Measurements from ENCODE around the gene TGFBR2. TPM values are rescaled to one million over a fixed set of nuclear protein-coding genes. Genes with fewer than 3 reads are reported as not detected.

Gene TGFBR2
- total and polyA plus RNA-seq, 2 experiments from 2014 or later: 4.7 to 13.0 TPM

- DNase-seq (ENCODE audit: low spot score) (no peak), ATAC-seq (no peak)
- Mint-ChIP-seq H3K27ac (no peak overlapping the region), H3K9me3 (no peaks in the 10 kb centered on the region), H3K4me1 (peaks cover 78% of the 10 kb centered on the region), H3K36me3 (ENCODE audit: low read depth) (peaks cover 5% of the 10 kb centered on the region; the same call in 2 of the 3 replicates), H3K4me3 (no peak overlapping the region), H3K27me3 (ENCODE audit: insufficient read depth, low read depth, poor library complexity) (peaks cover 2% of the 10 kb centered on the region)
- H4K20me1 ChIP-seq (replicated peaks; ENCODE audit: insufficient read depth): no peaks in the 10 kb centered on the region
- H3K4me3 ChIP-seq: no peak overlapping the region
- no peak overlapping the region for H2AFZ ChIP-seq
- peaks cover 69% of the 10 kb centered on the region for H3K4me1 ChIP-seq (ENCODE audit: insufficient read depth)
- no peak overlapping the region for H3K27ac ChIP-seq (ENCODE audit: low read depth)
- no peaks in the 10 kb centered on the region for H3K9me2 ChIP-seq (ENCODE audit: insufficient read depth)
- H3K36me3 ChIP-seq (ENCODE audit: insufficient read depth): no peaks in the 10 kb centered on the region
- no peaks in the 10 kb centered on the region for H3K27me3 ChIP-seq (ENCODE audit: insufficient read depth)
- H3K79me2 ChIP-seq (replicated peaks; ENCODE audit: insufficient read depth): no peaks in the 10 kb centered on the region
- no peak for TF ChIP-seq POLR2AphosphoS5 (IDR thresholded peaks at IDR 0.05; ENCODE audit: low read depth)
- TF ChIP-seq NANOG (IDR thresholded peaks at IDR 0.05; ENCODE audit: borderline replicate concordance): no peak
- no peak for TF ChIP-seq ETS1 (IDR thresholded peaks at IDR 0.05)
- TF ChIP-seq CTCF (conservative IDR thresholded peaks at IDR 0.05; ENCODE audit: low read depth in 2 of 2): no peak
- TF ChIP-seq ZNF462 (CRISPR knock-in tag; IDR thresholded peaks at IDR 0.05): no peak
- TF ChIP-seq CREB1 (CRISPR knock-in tag; IDR thresholded peaks at IDR 0.05; ENCODE audit: low read depth): no peak
- no peak for TF ChIP-seq JUNB (IDR thresholded peaks at IDR 0.05; ENCODE audit: unreplicated experiment)
- no peak for TF ChIP-seq EZH2phosphoT487 (IDR thresholded peaks at IDR 0.05; ENCODE audit: unreplicated experiment)
- no peak for TF ChIP-seq ZNF114 (CRISPR knock-in tag; IDR thresholded peaks at IDR 0.05)
- TF ChIP-seq ZNF331 (CRISPR knock-in tag; IDR thresholded peaks at IDR 0.05; ENCODE audit: low read depth): no peak
- TF ChIP-seq EZH2 (IDR thresholded peaks at IDR 0.05; ENCODE audit: low read depth, unreplicated experiment): no peak
- TF ChIP-seq STAT1 (IDR thresholded peaks at IDR 0.05; ENCODE audit: unreplicated experiment): no peak
- no peak for TF ChIP-seq REST (IDR thresholded peaks at IDR 0.05; ENCODE audit: unreplicated experiment)
- H3F3A ChIP-seq (replicated peaks; ENCODE audit: low read depth): no peaks in the 10 kb centered on the region
- no peak overlapping the region for H3K4me2 ChIP-seq
Measured at GRCh38 chr3:30663533-30664241, 57.3 kb downstream of the TGFBR2 start.

Data from GM23338 (cell line).